ENCODE measurements around the gene FLT4. TPM values are rescaled to one million over a fixed set of nuclear protein-coding genes. Genes with fewer than 3 reads are reported as not detected.

Gene FLT4
- total RNA-seq, 1 donor from 2014 or later, result 13.1 TPM

DNA sequence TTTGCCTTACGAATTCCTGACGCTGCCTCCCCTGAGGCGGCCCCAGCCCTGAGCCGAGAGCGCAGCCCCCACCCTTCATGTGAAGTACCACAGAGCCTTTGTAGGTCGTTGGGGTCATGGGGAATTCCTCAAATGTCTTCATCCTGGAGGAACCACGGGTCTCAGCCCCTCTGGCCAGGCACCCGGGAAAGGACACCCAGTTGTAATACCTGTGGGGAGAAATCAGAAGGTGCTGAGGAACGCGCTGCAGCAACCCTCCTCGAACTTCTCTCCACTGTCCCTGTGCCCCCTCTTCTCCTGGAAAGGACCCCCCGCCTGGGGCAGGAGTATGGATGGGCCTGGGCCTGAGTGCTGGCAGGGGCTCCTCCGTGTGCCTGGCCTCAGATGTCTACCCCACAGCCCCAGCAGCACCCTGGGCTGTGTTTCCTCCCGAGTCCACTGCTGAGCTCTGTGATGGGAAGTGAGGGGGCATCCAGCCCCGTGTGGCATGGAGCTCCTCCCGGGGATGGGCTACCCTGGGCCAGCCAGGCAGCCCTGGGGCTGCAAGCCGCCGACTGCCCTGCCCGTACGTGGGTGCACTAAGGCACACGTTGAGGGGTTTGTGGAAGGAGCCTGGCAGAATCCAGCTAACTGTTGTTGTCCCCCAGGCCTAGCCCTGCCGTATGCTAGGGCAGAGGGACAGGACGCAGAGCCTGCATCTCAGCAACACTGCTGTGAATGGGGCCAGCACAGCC, 39.4 kb downstream of the FLT4 start:
- Mint-ChIP-seq H3K27me3 (ENCODE audit: low read depth) (no peaks in the 10 kb centered on the region), H3K27ac (ENCODE audit: unreplicated experiment) (no peak overlapping the region), H3K4me3 (no peak overlapping the region), H3K9me3 (no peaks in the 10 kb centered on the region), H3K36me3 (ENCODE audit: low read depth) (no peaks in the 10 kb centered on the region), H3K4me1 (peaks cover 7% of the 10 kb centered on the region)
- DNase-seq (ENCODE audit: low read depth, low spot score), result no peak
- TF ChIP-seq, protein P1, sequence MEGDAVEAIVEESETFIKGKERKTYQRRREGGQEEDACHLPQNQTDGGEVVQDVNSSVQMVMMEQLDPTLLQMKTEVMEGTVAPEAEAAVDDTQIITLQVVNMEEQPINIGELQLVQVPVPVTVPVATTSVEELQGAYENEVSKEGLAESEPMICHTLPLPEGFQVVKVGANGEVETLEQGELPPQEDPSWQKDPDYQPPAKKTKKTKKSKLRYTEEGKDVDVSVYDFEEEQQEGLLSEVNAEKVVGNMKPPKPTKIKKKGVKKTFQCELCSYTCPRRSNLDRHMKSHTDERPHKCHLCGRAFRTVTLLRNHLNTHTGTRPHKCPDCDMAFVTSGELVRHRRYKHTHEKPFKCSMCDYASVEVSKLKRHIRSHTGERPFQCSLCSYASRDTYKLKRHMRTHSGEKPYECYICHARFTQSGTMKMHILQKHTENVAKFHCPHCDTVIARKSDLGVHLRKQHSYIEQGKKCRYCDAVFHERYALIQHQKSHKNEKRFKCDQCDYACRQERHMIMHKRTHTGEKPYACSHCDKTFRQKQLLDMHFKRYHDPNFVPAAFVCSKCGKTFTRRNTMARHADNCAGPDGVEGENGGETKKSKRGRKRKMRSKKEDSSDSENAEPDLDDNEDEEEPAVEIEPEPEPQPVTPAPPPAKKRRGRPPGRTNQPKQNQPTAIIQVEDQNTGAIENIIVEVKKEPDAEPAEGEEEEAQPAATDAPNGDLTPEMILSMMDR (conservative IDR thresholded peaks at IDR 0.05), result no peak

DNA sequence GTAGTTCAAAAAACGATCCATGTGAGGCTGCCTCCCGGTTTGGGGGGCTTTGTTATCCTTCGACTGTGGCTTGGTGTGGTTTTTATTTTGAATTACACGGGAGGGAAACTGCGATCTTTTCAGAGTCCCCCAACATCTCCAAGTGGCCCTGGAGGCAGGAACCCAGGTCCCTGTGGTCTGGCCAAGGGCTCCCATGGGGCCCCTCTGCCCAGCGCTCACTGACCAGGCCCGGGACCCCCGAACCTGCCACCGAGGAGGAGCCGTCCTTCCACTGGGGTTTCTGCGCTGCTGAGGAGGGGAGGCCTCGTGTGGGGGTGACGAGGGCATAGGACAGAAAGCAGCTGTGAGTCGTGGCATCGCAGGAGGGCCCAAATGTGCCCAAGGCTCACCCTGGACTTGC, 40.0 kb downstream of the FLT4 start:
- Mint-ChIP-seq H3K4me3 (no peak overlapping the region), H3K36me3 (ENCODE audit: low read depth) (no peaks in the 10 kb centered on the region), H3K4me1 (peaks cover 8% of the 10 kb centered on the region), H3K27me3 (ENCODE audit: low read depth) (no peaks in the 10 kb centered on the region), H3K27ac (ENCODE audit: unreplicated experiment) (no peak overlapping the region), H3K9me3 (no peaks in the 10 kb centered on the region)
- no peak for DNase-seq (ENCODE audit: low read depth, low spot score)
- TF ChIP-seq, protein P1 (conservative IDR thresholded peaks at IDR 0.05), result no peak

DNA sequence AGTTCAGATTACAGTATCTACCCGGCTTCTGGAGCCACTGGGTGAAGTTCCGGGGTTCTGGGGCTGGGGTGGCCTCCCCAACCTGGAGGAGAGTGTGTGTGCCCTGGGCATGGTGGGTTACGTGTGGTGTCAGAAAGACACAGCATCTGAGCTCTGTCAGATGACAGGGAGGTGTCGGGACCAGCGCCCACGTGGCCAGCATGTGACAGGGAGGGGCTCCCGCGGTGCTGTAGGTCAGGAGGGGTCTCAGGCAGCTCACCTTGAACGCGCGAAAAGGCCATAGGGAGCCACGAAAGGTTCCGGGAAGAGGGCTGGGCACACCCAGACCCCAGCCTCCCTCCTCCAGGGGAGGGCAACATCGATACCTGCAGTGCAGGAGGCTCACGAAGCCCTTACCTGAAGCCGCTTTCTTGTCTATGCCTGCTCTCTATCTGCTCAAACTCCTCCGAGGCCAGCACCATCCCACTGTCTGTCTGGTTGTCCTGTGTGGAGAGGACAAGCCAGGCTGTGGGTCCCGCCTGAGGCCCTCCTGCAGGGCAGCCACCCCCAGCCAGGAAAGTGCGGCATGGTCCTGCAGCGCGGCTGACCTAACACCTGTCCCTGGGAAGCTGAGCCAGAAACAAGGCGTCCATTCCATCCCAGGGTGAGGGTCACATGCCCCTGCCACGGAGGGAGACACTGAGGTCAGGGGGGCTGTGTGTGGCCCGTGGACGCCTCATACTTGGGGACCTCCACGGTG, 40.7 kb downstream of the FLT4 start:
- DNase-seq (ENCODE audit: low read depth, low spot score), result no peak
- Mint-ChIP-seq H3K36me3 (ENCODE audit: low read depth) (no peaks in the 10 kb centered on the region), H3K27me3 (ENCODE audit: low read depth) (no peaks in the 10 kb centered on the region), H3K9me3 (no peaks in the 10 kb centered on the region), H3K4me3 (no peak overlapping the region), H3K27ac (ENCODE audit: unreplicated experiment) (no peak overlapping the region), H3K4me1 (peaks cover 11% of the 10 kb centered on the region)
- TF ChIP-seq, protein P1 (conservative IDR thresholded peaks at IDR 0.05), result no peak

DNA sequence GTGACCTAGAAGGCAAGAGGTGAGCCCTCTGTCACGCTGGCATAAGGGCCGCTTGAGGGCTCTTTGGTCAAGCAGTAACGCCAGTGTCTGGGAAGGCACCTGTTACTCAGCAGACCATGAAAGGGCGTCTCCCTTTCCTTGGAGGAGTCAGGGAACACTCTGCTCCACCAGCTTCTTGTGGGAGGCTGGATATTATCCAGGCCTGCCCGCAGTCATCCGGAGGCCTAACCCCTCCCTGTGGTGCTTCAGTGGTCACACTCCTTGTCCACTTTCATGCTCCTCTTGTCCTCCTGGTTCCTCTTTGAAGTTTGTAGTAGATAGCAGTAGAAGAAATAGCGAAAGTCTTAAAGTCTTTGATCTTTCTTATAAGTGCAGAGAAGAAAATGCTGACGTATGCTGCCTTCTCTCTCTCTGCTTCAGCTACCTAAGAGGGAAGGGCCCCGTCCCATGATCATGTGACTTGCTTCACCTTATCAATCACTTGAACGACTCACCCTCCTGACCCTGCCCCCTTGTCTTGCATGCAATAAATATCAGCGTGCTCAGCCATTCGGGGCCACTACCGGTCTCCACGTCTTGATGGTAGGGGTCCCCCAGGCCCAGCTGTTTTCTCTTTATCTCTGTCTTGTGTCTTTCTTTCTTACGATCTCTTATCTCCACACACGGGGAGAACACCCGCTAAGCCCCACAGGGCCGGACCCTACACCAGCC, 41.4 kb downstream of the FLT4 start:
- Mint-ChIP-seq H3K9me3 (no peaks in the 10 kb centered on the region), H3K27ac (ENCODE audit: unreplicated experiment) (no peak overlapping the region), H3K27me3 (ENCODE audit: low read depth) (no peaks in the 10 kb centered on the region), H3K4me3 (no peak overlapping the region), H3K4me1 (peaks cover 11% of the 10 kb centered on the region), H3K36me3 (ENCODE audit: low read depth) (no peaks in the 10 kb centered on the region)
- TF ChIP-seq, protein P1 (conservative IDR thresholded peaks at IDR 0.05), result no peak
- no peak for DNase-seq (ENCODE audit: low read depth, low spot score)

- TF ChIP-seq, protein P1 (conservative IDR thresholded peaks at IDR 0.05), result no peak
- Mint-ChIP-seq H3K4me1 (peaks cover 11% of the 10 kb centered on the region), H3K36me3 (ENCODE audit: low read depth) (no peaks in the 10 kb centered on the region), H3K4me3 (no peak overlapping the region), H3K27me3 (ENCODE audit: low read depth) (no peaks in the 10 kb centered on the region), H3K27ac (ENCODE audit: unreplicated experiment) (no peak overlapping the region), H3K9me3 (no peaks in the 10 kb centered on the region)
- DNase-seq (ENCODE audit: low read depth, low spot score), result no peak
These were observed 43.1 kb downstream of the FLT4 start for GRCh38 chr5:180606215-180606785.
